ENCODE measurements around the gene MRPL44. TPM values are rescaled to one million over a fixed set of nuclear protein-coding genes. Genes with fewer than 3 reads are reported as not detected.

The MRPL44 gene
- total and polyA plus RNA-seq, 2 of the 8 experiments (the other 6 are each of a cell fraction or from before 2014, with no cell fraction given): 32.0 to 53.2 TPM

GRCh38 chr2:223925106-223925505, 32.2 kb upstream of the MRPL44 start:
- DNase-seq (ENCODE audit: low read depth in 1 of 2, low spot score in 2 of 2) (no peak), FAIRE-seq (no peak)
- Histone ChIP-seq H3K23me2 (ENCODE audit: low read depth, low read length) (no peaks in the 10 kb centered on the region), H3K4me1 (replicated peaks in 1 of 4; ENCODE audit: control insufficient read depth in 3 of 4, insufficient read depth in 4 of 4, low read length in 3 of 4) (peaks cover 0 to 5% (median under 1%) of the 10 kb centered on the region in 4 experiments; a peak in 1 of 7 replicates), H2BK20ac (ENCODE audit: low read length) (no peak overlapping the region), H3K18ac (ENCODE audit: extremely low read depth, low read length) (no peak overlapping the region), H3K27ac (ENCODE audit: low read depth, low read length) (no peak overlapping the region), H3K4ac (replicated peaks; ENCODE audit: insufficient read length, low read depth, low read length) (no peak overlapping the region), H3K79me2 (ENCODE audit: control insufficient read depth in 1 of 2, insufficient read depth in 2 of 2, low read length in 2 of 2) (peaks cover 10 to 94% of the 10 kb centered on the region in 2 experiments), H3K14ac (ENCODE audit: insufficient read length) (no peak overlapping the region), H2BK120ac (replicated peaks; ENCODE audit: low read depth, low read length) (no peak overlapping the region), H3K79me1 (ENCODE audit: low read depth, low read length) (peaks cover 10% of the 10 kb centered on the region), H4K8ac (ENCODE audit: extremely low read depth, insufficient read depth, low read length) (no peak overlapping the region), H4K91ac (replicated peaks; ENCODE audit: insufficient read length, low read length) (no peak overlapping the region), H2BK12ac (ENCODE audit: low read depth, low read length) (no peak overlapping the region), H3K56ac (replicated peaks; ENCODE audit: insufficient read length, low read depth, low read length) (no peak overlapping the region), H2BK15ac (ENCODE audit: low read length) (no peak overlapping the region), H2AK5ac (ENCODE audit: low read depth, low read length) (no peak overlapping the region), H2AFZ (ENCODE audit: low read length) (no peak overlapping the region), H3K27me3 (replicated peaks in 1 of 4; ENCODE audit: control insufficient read depth in 3 of 4, extremely low read depth in 1 of 4, insufficient read depth in 3 of 4, low read length in 3 of 4) (no peaks in the 10 kb centered on the region), H3K4me2 (ENCODE audit: insufficient read depth in 1 of 2, low read depth in 2 of 2, low read length in 2 of 2) (no peak overlapping the region), H2BK5ac (ENCODE audit: low read depth, low read length) (no peak overlapping the region), H3K23ac (ENCODE audit: insufficient read length) (no peak overlapping the region), H3K9me3 (ENCODE audit: insufficient read depth in 2 of 2, low read depth in 1 of 2, low read length in 1 of 2) (peaks cover 6% of the 10 kb centered on the region in 2 experiments; a peak in 1 of 4 replicates), H3K9ac (replicated peaks in 1 of 4; ENCODE audit: extremely low read depth in 1 of 4, low read depth in 3 of 4, low read length in 3 of 4) (no peak overlapping the region), H4K20me1 (replicated peaks in 1 of 2; ENCODE audit: control insufficient read depth in 1 of 2, insufficient read depth in 2 of 2, low read length in 2 of 2) (peaks cover 4 to 7% of the 10 kb centered on the region in 2 experiments), H3K4me3 (ENCODE audit: extremely low read depth in 1 of 4, insufficient read depth in 2 of 4, low read depth in 3 of 4, low read length in 4 of 4) (no peak overlapping the region), H3K36me3 (ENCODE audit: control insufficient read depth in 2 of 4, insufficient read depth in 4 of 4, low read length in 3 of 4) (peaks cover 0 to 6% (median 0%) of the 10 kb centered on the region in 4 experiments; a peak in 1 of 8 replicates), H4K5ac (ENCODE audit: insufficient read length, low read depth, low read length) (no peak overlapping the region)
- 94% methylated on average over 3 of the region's 3 CpGs; no CpG with 5 or more reads in 1 of the 2 experiments for WGBS, 2 experiments (ENCODE audit: extremely low coverage in 1 of 2, insufficient coverage in 1 of 2, insufficient read length in 1 of 2, insufficient replicate concordance in 2 of 2, low coverage in 1 of 2, low lambda C conversion rate in 2 of 2, missing lambda C conversion rate in 1 of 2)
- CTCF ChIA-PET (ENCODE audit: partially characterized antibody): no interaction called here
- POLR2A ChIA-PET (ENCODE audit: partially characterized antibody): no interaction called here
- TF ChIP-seq SP4 (IDR thresholded peaks at IDR 0.05; ENCODE audit: low read length) (no peak), MAFK (IDR thresholded peaks at IDR 0.05; ENCODE audit: low read depth, low read length) (no peak), KDM5A (IDR thresholded peaks at IDR 0.05; ENCODE audit: low read length) (no peak), POU5F1 (IDR thresholded peaks at IDR 0.05; ENCODE audit: low read depth, low read length) (no peak)

Measured in H1 (cell line).